ENCODE measurements around the gene NDRG4. TPM values are rescaled to one million over a fixed set of nuclear protein-coding genes. Genes with fewer than 3 reads are reported as not detected.

Gene NDRG4, protein sequence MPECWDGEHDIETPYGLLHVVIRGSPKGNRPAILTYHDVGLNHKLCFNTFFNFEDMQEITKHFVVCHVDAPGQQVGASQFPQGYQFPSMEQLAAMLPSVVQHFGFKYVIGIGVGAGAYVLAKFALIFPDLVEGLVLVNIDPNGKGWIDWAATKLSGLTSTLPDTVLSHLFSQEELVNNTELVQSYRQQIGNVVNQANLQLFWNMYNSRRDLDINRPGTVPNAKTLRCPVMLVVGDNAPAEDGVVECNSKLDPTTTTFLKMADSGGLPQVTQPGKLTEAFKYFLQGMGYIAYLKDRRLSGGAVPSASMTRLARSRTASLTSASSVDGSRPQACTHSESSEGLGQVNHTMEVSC
- 1 to 10 TPM; 6.8 to 7.3 TPM for total RNA-seq

- peak within 1 kb of the TSS; percentile 83 for H3K4me3 Mint-ChIP-seq
- no peaks in the 10 kb centered on the region for H3K36me3 Mint-ChIP-seq
- peak; percentile 74 for DNase-seq
- H3K9me3 Mint-ChIP-seq = no peaks in the 10 kb centered on the region
- no peak within 1 kb of the TSS for H3K27ac Mint-ChIP-seq
- peaks cover 26% of the 10 kb centered on the region for H3K4me1 Mint-ChIP-seq
- peaks cover 5% of the 10 kb centered on the region for H3K27me3 Mint-ChIP-seq
These were observed at the start of gene NDRG4 for GRCh38 chr16:58499615-58500351. TSS of gene NDRG4 (plus strand) at chr16:58500143. CDS start at chr16:58500249, 106 bp downstream.

- Mint-ChIP-seq H3K36me3 (no peaks in the 10 kb centered on the region), H3K9me3 (no peaks in the 10 kb centered on the region), H3K27me3 (peaks cover 6% of the 10 kb centered on the region), H3K27ac (no peak overlapping the region), H3K4me3 (no peak overlapping the region), H3K4me1 (no peaks in the 10 kb centered on the region)
- DNase-seq = no peak
These were observed 49.4 kb upstream of the NDRG4 start for GRCh38 chr16:58450590-58450989.

DNA sequence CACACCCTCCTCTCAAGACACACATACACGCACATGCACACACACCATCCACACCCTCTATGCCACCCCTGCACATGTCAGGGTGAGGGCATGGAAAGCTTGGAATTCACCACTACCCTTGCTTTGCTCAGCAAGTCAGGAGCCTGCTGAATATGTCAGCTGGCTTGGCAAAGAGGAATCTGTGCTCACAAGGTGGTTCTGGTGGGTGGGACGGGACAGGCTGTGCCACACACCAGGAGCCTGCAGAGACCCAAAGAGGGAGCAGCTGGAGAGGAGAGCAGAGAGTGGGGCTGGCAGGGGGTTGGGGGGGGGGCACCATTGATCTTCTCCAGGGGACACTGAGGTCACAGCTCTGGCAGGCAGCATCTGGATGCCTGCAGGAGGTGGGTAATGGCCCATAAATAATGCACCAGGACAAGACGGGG is 48.7 kb upstream of the NDRG4 start:
- H3K4me3 Mint-ChIP-seq = no peak overlapping the region
- no peaks in the 10 kb centered on the region for H3K36me3 Mint-ChIP-seq
- H3K4me1 Mint-ChIP-seq = no peaks in the 10 kb centered on the region
- H3K27ac Mint-ChIP-seq = no peak overlapping the region
- no peaks in the 10 kb centered on the region for H3K9me3 Mint-ChIP-seq
- no peak for DNase-seq
- H3K27me3 Mint-ChIP-seq = peaks cover 6% of the 10 kb centered on the region

DNA sequence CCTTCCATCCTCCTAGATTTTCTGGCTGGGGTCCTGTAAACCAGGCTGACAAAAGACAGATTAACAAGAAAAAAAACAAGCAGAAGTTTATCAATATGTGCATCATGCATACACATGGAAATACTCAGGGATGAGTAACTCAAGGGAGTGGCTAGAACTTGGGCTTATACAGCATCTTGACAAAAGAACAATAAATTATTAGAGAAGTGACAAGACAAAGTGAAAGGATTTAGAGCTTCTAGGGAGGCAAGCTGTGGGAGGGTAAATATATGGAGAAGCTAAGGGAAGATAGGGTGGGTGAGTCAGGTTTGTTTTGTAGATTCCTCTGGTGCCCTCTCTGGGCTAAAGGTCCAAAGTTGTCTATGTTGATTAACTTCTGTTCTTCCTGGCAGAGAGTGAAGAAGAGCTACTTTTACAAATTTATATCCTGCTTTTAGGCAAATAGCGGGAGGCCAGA is 48.0 kb upstream of the NDRG4 start:
- no peaks in the 10 kb centered on the region for H3K4me1 Mint-ChIP-seq
- H3K4me3 Mint-ChIP-seq = no peak overlapping the region
- H3K9me3 Mint-ChIP-seq = no peaks in the 10 kb centered on the region

DNA sequence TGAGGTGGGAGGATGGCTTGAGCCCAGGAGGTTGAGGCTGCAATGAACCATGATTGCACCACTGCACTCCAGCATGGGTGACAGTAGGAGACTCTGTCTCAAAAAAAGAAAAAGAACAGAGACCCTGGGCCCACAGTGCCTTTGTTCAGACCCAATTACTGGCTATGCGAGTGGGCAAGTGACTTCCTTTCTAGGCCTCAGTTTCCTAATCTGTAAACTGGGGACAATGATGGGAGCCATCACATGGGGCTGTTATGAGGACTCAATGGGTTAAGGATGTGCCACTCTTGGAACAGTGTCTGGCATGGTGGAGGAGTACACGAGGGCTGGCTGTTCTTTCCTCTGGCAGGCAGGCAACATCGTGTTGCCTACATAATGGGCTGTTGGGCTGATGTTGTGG is 47.3 kb upstream of the NDRG4 start:
- Mint-ChIP-seq H3K9me3 (no peaks in the 10 kb centered on the region), H3K27ac (no peak overlapping the region), H3K4me1 (no peaks in the 10 kb centered on the region), H3K27me3 (peaks cover 12% of the 10 kb centered on the region), H3K36me3 (no peaks in the 10 kb centered on the region), H3K4me3 (no peak overlapping the region)
- no peak for DNase-seq

More for the DNA sequence above, 48.0 kb upstream of the NDRG4 start:
- no peak for DNase-seq
- Mint-ChIP-seq H3K36me3 (no peaks in the 10 kb centered on the region), H3K27me3 (peaks cover 6% of the 10 kb centered on the region), H3K27ac (no peak overlapping the region)

DNA sequence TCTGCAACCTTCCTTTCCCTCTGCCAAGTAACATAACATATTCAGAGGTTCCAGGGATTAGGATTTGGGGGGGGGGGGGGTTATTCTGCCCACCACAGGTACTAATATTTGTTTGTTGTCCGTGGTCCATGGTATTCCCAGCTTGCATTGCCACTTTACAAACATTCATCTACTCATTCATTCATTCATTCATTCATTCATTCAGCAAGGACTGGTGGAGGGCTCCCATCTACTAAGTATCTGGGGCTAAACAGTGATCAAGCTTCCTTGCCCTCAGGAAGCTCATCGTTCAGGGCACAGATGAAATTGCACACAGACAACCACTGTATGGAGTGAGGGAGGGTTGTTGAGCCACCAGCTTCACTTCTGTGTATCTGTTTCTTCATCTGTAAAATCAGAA is 45.8 kb upstream of the NDRG4 start:
- H3K9me3 Mint-ChIP-seq = no peaks in the 10 kb centered on the region
- H3K36me3 Mint-ChIP-seq = no peaks in the 10 kb centered on the region
- peaks cover 16% of the 10 kb centered on the region for H3K27me3 Mint-ChIP-seq
- DNase-seq = no peak
- H3K4me3 Mint-ChIP-seq = no peak overlapping the region
- H3K4me1 Mint-ChIP-seq = peaks cover 3% of the 10 kb centered on the region
- H3K27ac Mint-ChIP-seq = no peak overlapping the region

DNA sequence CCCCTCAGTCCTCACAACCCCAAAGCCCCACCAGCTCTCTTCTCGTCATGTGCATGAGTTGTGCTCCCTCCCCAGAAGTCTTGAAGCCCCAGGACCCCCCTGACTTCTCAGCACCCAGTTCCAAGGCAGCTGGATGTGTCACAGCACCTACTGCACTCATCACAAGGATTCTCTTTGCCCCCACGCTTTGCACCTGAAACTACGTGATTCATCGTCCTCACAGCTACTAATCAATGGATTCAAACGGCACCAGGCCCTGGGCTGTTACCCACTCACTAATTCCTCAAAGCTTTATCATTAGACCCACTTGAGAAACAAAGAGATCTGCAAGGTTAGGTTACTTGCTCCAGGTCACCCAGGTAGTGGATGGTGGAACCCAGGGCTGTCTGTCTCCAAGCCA is 45.1 kb upstream of the NDRG4 start:
- no peaks in the 10 kb centered on the region for H3K36me3 Mint-ChIP-seq
- peaks cover 7% of the 10 kb centered on the region for H3K4me1 Mint-ChIP-seq
- no peaks in the 10 kb centered on the region for H3K9me3 Mint-ChIP-seq
- no peak for DNase-seq
- no peak overlapping the region for H3K4me3 Mint-ChIP-seq
- no peak overlapping the region for H3K27ac Mint-ChIP-seq
- H3K27me3 Mint-ChIP-seq = peaks cover 16% of the 10 kb centered on the region

DNA sequence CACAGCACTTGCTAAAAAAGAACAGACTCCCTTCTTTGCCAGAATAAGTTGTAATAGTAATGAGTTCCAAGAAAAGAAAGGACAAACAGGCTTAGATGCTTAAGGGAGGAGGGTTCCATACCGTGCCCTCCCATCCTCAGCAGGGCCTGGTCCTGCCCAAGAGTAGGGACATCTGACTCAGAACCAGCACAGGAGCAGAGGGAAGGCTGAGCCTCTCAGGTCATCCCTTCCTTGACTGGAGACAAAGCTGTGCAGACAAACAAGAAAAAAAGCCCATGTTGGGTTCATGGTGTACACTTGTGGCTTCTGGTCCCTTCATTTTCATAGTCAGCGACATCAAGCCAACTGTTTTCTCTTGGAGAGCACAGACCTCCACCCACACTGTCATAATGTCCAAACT is 44.2 kb upstream of the NDRG4 start:
- Mint-ChIP-seq H3K27me3 (peaks cover 14% of the 10 kb centered on the region), H3K27ac (no peak overlapping the region), H3K4me3 (no peak overlapping the region), H3K36me3 (no peaks in the 10 kb centered on the region), H3K9me3 (no peaks in the 10 kb centered on the region), H3K4me1 (peaks cover 7% of the 10 kb centered on the region)
- no peak for DNase-seq

GRCh38 chr16:58456193-58456592 is 43.8 kb upstream of the NDRG4 start:
- Mint-ChIP-seq H3K4me3 (no peak overlapping the region), H3K27me3 (peaks cover 18% of the 10 kb centered on the region), H3K4me1 (peaks cover 7% of the 10 kb centered on the region), H3K36me3 (no peaks in the 10 kb centered on the region), H3K27ac (no peak overlapping the region), H3K9me3 (no peaks in the 10 kb centered on the region)
- no peak for DNase-seq

DNA sequence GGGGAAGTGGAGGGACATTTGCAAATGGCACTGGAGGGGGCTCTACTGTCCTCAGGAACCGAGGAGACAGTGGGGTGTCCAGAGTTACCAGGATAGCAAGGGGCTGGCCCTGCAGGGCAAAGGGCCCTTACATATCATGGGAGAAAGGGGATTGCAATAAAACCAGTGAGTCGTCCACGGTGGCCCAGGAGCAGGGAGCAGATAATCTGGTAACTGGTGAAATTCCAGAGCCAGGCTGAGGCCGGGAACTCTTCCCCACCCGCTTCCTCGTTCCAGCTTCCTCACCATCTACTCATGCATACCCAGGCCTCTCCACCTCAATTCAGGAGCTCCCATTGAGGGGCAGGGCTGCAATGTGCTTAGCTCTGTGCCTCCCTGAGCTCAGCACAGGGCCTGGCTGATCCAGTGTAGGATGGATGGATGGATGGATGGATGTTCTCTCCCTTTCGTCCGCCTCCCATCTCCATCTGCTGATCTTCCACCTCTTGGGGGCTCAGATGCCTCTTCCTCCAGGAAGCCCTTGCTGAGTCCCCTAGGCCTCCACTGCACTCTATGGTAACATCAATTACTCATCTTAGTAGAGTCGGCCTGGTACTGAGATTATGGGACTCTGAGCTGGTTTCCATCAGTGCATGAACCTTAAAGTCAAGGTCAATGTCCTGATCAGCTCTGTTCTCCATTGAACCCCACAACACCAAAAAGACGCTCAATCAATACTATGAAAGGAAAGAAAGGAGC is 41.2 kb upstream of the NDRG4 start:
- H3K4me3 Mint-ChIP-seq = no peak overlapping the region
- DNase-seq = no peak
- no peaks in the 10 kb centered on the region for H3K9me3 Mint-ChIP-seq
- peaks cover 7% of the 10 kb centered on the region for H3K4me1 Mint-ChIP-seq
- no peaks in the 10 kb centered on the region for H3K36me3 Mint-ChIP-seq
- H3K27me3 Mint-ChIP-seq = peaks cover 37% of the 10 kb centered on the region
- peak overlapping the region; percentile 1 for H3K27ac Mint-ChIP-seq

GRCh38 chr16:58459344-58460218 is 40.4 kb upstream of the NDRG4 start:
- H3K4me1 Mint-ChIP-seq = peaks cover 7% of the 10 kb centered on the region
- no peak overlapping the region for H3K4me3 Mint-ChIP-seq
- peak; percentile 61 for DNase-seq
- H3K9me3 Mint-ChIP-seq = no peaks in the 10 kb centered on the region
- H3K27ac Mint-ChIP-seq = peak overlapping the region; percentile 1
- H3K27me3 Mint-ChIP-seq = peaks cover 39% of the 10 kb centered on the region
- no peaks in the 10 kb centered on the region for H3K36me3 Mint-ChIP-seq

DNA sequence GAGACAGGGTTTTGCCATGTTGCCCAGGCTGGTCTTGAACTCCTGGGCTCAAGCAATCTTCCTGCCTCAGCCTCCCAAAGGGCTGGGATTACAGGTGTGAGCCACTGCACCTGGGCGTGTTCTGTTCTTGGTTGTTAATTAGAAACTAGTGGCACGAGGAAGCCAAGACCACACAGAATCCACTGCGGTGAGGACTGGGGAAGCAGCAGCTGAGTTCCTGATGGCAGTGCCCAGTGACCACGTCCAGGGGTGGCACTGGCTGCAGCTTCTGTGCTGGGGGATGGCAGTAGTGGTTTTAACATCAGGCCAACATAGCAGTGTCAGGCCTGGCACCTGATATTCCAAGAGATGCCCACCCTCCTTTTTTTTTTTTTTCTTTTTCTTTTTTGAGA is 39.7 kb upstream of the NDRG4 start:
- DNase-seq = no peak
- Mint-ChIP-seq H3K27ac (no peak overlapping the region), H3K27me3 (peaks cover 45% of the 10 kb centered on the region), H3K9me3 (no peaks in the 10 kb centered on the region), H3K4me1 (peaks cover 12% of the 10 kb centered on the region), H3K4me3 (no peak overlapping the region), H3K36me3 (no peaks in the 10 kb centered on the region)

GRCh38 chr16:58461056-58461455 is 38.9 kb upstream of the NDRG4 start:
- H3K4me3 Mint-ChIP-seq = no peak overlapping the region
- no peaks in the 10 kb centered on the region for H3K36me3 Mint-ChIP-seq
- H3K27me3 Mint-ChIP-seq = peaks cover 54% of the 10 kb centered on the region
- no peak overlapping the region for H3K27ac Mint-ChIP-seq
- DNase-seq = no peak
- H3K4me1 Mint-ChIP-seq = peaks cover 13% of the 10 kb centered on the region
- H3K9me3 Mint-ChIP-seq = no peaks in the 10 kb centered on the region

DNA sequence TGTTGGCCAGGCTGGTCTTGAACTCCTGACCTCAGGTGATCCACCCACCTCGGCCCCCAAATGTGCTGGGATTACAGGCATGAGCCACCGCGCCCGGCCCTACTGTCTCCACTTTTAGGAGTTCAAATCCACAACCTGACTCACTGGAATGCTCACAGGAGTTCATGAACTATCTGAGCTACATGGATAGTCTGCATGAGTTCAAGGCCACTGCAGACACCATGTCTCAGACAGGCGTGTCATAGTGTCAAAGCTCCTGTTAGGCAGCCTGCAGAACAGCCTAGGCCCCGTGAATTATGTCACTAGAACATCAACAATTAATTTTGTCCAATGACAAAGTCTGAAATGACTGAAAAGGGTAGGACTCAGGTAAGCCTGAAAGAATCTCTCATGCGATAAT is 38.3 kb upstream of the NDRG4 start:
- no peak overlapping the region for H3K27ac Mint-ChIP-seq
- H3K36me3 Mint-ChIP-seq = no peaks in the 10 kb centered on the region

More for the DNA sequence above, 38.3 kb upstream of the NDRG4 start:
- Mint-ChIP-seq H3K4me1 (peaks cover 13% of the 10 kb centered on the region), H3K9me3 (no peaks in the 10 kb centered on the region), H3K4me3 (no peak overlapping the region), H3K27me3 (peaks cover 60% of the 10 kb centered on the region)
- DNase-seq = no peak
